Activated naive CD4-positive, alpha-beta T cell treated with anti-CD3 and anti-CD28 coated beads, Interleukin-2, amount 50 U/mL, for 16 hours (primary cell): Measurements from ENCODE around the gene CDH23.
A peak's percentile ranks its signal among the peaks of the same experiment; 100 is the strongest.

Experiments
- DNase-seq: peaks from one replicate; pipeline ENCODE4 v3.0.0-alpha.2; 2020

The CDH23 gene

DNA sequence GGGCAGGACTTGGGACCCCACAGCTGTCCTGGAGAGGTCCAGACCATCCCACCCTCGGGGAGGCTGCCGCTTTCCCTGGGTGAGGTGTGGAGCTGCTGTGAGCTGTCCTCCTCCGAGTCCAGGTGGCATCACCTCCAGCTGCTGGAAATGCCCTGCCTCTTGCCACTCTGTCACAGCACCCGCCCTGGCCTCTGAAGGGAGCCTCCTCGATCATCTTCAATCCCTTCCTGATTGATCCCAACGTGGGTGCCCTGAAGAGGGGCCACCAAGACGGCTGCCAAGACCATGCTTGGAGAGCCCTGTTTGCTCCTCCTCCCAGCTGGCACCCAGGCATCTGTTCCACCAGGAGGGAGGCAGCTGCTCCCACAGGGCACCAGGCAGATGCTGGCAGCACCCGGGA lies 318.3 kb downstream of the CDH23 start:
- no peak for DNase-seq

DNA sequence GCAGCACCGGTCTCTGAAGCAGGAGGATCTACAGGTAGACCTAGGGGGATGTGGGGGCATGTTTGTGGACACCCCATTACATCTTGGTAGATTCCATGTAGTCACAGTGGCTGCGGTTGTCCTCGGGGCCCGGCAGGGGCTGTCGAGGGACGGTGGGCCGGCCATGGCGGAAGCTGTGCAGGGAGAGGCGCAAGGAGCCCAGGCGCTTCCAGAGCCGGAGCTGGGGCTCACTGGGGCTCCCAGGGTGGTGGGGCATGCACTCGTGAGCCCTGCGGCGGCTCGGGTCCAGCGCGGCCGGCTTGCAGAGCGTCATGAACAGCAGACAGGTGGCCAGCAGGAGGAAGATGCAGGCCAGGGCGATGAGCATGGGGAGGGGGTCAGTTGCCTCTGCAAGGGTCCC lies 319.1 kb downstream of the CDH23 start:
- DNase-seq, result no peak

DNA sequence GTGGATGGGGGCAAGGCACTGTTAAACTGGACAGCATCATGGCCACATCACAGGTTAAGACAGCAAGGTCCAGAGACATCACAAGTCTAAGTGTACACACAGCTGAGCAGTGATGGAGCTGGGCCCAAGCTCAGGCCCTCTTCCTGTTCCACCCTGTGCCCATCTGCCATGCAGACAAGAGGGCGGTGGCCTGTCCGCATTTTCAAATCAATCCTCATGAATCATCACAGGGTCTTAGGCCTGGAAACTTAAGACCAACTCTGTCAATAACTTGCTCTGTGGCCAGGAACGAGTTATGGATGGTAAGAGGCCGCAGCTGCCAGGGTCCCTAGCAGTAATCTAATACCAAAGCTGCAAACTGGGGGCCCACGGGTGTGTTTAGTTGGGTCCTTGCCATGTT lies 319.7 kb downstream of the CDH23 start:
- no peak for DNase-seq

DNA sequence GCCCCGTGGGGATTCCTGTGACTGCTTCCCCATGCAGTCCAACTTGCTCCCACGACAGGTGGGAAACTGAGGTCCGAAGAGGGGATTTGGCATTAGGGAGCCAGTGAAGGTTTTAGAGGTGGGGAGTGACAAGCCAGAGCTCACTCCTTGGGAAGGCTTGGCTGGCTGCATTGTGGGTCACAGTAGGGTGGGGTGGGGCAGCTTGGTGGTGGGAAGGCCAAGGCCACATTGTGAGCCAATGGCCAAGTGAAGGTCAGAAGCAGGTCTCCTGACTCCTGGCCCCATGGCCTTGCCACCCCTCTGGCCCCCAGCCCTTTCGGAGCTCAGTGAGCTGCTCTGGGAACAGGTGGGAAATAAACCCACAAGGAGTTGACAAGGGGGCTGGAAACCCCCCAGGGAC lies 320.3 kb downstream of the CDH23 start:
- no peak for DNase-seq

DNA sequence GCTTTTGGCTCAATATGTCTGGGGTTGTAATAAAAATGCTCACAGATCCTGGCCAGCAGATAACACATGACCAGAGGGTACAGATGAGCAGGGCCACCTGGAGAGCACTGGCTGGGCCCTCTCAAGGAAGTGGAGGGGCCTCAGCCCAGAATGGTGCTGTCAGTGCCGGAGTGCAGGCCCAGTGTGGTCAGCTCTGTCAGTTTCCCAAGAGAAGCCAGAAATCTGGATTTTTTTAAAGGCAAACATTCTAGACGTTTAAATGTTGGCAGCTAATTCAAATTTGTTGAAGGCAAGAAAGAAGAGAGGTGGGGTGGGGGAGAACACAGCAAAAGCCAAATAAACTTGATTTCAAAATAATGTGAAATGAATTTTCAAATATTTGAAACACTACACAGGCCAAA lies 320.8 kb downstream of the CDH23 start:
- DNase-seq, result no peak

DNA sequence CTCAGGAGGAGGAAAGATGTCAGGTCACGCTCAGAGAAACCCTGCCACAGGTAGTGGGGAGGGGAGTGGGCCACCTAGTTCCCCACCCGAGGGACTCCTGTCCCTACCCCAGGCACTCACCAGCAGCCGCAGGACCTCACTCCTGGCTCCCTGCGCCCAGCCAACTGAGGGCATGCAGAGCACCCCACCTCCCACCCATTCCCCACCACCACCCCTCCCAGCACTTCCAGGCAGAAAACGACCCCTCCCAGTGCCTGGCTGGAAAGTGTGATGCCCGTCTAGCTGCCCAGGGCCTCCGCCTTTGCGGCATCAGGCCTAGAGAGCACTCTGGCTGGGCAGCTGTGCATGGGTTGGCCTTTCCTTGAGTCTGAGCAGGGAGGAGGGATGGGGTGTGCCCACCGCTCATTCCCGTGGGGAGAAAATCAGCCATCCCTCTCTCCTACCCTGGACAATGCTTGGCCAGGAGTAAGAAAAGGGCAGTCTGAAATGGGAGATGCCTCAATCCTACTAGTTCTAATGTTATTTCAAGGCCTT lies 321.5 kb downstream of the CDH23 start:
- no peak for DNase-seq

DNA sequence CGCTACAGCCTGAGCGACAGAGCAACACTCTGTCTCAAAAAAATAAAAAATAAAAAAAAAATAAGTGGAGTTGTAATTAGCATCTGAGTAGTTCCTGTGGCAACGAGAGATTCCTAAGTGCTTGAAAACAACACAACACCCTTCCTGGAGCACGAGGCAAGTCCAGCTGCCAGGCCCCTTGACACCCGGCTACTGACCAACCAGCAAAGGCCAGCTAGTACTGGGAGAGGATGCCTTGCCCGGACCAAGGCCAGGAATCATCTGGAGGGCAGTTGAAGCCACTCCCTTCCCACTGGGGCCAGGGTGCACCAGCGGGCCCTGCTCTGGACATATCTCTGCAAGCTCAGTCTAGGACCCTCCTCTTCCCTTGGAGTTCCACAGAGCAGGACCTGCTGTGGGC lies 322.3 kb downstream of the CDH23 start:
- no peak for DNase-seq

DNA sequence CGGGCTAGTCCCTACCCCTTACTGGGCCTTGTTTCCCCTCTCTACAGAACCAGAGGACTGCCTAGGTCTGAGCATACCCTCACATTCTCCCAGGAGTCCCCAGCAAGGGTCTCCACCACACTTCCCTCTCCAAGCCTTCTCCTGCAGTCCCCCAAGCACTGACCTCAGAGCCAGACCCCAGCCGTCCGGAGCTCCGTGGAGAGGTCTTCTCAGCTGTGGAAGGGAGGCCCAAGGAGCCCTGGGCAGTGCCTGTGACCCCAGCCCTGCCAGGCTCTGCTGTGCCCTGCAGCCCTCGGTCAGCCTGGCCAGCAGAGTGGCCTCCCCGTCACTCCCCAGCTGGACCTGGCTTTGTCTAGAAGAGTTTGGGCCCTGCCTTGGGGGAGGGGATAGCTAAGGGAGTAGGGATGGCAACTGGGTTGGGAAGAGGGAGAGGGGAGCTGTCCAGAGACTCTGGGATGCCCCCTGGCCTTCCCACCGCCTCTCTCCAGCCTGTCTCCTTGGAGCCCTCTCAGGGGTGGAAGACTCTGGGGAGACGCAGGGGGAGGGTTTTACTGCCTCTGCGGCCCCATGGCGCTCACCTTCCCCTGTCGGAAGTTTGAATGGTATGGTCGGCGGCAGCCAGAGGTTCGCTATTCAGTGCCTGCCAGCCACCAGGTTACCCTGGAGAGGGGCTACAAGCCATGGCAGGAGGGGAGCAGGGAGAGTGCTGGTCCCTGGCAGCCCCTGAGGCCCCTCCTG lies 322.9 kb downstream of the CDH23 start, which contains the start of gene C10orf105:
Gene C10orf105, minus strand, starts transcription at position 315 of the 738 bp plus-strand sequence. CDS start 3,441 bp downstream, outside the sequence.
- no peak for DNase-seq

DNA sequence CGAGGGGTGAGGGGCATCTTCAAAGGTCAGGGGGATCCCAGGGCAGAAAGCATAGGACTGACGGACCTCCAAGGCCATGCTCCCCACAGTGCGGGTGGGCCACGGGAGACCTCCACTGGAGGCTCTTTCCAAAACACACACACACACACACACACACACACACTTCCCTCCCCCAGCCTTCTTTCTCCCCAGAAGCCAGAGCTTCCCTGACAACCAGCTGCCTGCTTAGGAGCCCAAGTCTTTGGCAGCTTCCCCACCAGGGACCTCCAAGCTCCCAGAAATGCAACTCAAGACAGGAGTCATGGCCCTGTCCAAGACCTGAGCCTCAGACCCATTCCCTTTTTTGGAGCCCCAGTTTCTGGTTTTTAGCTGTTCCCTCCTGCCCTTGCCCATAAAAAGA lies 323.6 kb downstream of the CDH23 start:
- DNase-seq, result no peak

DNA sequence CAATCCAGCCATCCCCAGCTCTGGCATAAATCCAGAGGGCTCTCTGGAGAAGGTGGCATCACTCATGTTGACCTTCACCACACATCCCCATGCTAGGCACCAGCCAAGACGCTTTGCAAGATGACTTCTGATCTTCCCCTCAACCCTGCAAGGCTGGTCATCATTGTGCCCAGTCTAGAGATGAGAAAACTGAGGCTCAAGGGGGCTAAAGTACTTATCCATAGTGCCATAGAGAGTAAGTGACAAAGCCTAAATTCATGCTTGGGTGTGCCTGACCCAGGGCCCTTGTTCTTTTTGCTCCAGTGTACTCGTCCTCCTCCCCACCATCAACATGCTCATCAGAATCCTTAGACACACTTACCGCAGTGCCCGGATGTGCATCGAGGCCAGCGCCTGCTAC lies 324.6 kb downstream of the CDH23 start:
- no peak for DNase-seq

DNA sequence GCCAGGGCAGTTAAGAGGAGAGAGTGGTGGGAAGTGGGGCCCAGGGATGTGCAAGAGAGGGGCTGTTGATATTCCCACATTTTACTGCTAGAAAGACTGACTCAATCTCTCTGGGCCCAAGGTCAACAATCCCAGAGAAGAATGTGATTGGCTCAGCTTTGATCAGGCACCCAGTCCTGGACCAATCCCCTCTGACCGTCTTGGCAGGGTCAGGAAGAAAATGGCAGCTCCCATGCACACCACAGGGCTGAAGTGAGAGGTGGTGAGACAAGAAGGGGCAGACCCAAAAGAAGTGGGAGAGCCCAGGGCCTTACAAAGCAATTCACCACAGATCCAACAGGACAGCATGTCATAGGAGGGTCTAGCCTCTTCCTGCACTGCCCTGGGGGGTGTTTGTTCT lies 326.1 kb downstream of the CDH23 start:
- DNase-seq, result no peak

DNA sequence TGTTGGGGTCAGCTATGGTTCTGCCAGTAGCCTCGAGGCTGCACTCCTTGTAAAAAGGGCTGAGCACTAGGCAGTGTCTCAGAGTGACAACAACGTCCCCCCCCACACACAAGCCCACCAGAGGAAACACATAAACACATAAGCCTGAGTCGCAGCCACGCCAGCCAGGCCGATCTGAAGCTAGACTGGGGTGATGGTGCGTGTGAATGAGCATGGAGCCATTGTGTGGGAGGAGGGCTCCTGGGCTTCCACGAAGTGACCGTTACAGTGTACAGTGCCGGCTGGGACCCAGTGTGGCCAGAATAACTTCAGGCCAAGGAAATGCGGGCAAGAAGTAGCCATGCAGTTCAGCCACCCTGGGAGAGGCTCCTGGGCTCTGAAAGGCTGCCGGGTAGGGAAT lies 326.6 kb downstream of the CDH23 start:
- no peak for DNase-seq

DNA sequence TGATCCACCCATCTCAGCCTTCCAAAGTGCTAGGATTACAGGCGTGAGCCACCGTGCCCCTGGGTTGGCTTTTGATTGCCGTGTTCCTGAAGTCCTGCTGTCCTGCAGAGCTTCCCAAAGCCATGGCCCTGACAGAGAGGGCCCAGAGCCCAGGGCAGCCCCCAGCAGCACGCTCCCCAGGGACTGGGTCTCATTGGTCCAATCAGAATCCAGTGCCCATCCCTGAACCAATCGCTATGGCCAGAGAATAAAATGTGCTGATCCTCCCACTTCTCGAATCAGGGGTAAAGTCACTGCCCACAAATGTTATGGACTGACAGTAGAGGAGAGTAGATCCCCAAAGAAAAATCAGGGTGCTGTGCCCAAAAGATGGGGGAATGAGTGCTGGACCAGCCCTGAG lies 327.8 kb downstream of the CDH23 start:
- DNase-seq, result no peak

DNA sequence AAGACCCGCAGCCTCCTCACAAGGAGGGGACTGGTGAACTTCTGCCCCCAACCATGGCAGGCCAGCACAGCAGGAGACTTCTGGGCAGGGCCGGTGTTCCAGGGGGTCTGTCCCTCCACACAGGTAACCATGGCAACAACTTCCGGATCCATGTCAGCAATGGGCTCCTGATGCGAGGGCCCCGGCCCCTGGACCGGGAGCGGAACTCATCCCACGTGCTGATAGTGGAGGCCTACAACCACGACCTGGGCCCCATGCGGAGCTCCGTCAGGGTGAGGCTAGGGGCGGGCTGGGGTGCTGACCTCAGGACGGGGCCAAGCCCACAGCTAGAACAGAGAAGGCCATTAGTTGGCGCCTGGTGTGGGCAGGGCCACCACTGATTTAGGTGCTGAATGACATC lies 328.5 kb downstream of the CDH23 start:
- no peak for DNase-seq

DNA sequence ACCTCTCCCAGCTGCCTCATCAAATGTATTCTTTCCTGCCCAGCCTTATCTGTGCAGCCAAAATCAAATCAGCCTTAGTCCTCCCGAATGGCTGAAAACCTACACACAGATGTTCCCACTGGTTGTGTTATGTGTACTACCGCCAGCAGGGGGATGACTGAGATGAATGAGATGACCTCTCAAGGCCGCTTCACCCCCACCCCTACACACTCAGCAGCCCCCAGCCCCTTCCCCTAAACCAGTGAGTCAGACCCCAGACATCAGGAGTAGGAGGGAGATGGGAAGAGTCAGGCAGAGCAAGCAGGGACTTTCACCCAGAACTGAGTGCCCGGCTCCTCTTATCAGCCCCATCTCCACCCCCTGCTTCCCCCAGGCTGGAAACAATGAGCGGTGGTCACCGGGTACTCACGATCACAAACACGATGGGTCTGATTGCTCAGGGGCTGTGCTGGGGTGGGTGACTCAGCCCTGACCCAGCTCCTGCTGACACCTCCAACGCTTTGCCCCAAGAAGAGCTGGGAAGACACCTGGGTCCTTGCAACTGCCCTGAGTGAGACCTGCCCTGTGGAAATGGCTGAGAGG lies 329.4 kb downstream of the CDH23 start:
- DNase-seq, result peak; percentile 71

DNA sequence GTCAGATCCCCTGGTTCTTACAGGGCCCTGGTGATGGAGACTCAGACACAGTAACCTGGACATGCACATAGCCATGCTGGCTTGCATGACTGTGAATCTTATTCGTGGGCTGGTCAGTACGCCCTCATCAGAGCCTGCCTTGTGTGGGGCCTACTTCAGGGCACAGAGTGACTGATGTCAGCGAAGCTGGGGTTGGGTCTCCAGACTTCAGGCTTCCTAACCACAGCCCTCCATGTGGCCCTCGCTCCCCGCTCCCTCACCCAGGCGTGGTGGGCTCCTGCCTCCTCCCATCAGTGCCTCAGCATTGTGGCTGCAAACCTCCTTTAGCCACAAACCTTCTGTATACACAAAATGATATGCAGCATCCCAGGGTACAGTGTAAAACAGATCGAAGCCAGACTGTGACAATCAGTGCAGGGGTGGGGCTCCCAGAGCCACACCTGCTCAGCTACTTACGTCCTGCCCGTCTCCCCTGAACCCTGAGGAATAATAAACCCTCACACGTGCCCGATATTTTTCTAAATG lies 329.9 kb downstream of the CDH23 start:
- peak; percentile 44 for DNase-seq

DNA sequence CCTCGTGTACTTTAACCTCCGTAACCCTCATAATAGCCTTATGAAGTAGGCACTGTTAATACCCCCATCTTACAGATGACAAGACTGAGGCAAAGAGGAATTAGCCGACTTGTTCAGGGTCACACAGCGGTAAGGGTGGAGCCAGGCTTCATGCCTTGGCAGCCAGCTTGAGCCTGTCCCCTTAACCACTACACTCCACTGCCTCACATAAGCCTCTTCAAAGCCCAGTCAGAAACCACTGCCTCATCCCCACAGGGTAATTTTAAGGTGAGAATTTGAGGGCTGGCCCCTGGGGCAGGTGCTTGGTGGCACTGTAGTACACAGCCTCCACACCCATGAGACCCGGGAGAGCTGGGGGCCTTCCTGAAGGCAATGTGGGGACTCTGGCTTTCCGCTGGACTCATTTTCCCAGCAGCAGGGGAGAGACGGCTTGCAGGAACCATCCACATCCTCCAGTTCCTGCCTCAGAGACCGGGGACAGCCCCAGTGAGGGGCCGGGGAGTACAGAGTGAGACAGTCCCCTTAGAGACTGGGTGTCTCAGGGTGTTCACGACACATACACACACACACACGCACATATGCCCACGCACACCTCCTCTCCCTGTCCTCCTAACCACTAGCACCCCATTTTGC lies 330.5 kb downstream of the CDH23 start:
- DNase-seq, result peak; percentile 67

DNA sequence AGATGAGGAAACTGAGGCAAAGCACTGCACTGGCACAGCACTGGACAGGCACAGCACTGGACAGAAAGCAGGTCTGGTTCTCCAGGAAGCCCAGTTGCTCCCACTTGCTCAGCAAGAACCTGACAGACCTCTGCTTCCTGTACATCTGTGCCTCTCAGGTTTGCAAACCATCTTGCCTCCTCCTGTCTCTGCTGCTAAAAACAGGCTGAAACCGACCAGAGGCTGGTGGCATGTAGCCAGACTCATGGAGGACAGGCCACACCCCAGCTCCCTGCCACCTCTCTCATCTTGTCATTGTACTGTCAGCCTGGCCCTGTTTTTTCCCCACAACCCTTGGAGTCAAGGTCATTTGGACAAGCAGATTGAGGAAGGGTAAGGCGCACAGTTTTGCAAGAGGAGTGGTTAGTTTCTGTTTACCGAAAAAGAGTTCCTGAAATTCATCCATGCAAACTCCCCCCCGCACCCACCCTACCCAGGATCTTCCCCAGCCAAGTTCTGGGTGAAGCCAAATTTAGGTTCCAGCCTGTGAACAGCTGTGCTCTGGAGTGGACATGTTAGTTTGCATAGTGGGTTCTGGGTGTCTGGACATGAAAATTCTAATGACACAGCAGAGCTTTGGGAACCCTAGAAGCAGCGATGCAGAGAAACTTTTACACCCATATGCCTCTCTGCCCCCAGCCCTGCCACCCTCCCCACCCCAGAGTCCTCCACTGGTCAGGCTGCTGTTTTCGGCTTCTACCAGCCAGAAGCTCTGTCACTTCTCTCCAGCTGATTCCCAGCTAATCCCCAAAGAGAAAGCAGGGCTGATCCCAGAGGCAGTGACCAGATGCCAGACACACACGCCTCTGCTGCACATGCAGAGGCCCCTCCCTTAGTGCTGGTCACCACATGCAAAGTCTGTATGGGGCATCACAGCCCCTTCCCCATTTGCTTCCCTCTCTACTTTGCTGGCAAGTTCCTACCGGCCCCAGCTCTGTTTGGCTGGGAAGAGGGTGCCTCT lies 331.3 kb downstream of the CDH23 start:
- DNase-seq, result peak; percentile 57

DNA sequence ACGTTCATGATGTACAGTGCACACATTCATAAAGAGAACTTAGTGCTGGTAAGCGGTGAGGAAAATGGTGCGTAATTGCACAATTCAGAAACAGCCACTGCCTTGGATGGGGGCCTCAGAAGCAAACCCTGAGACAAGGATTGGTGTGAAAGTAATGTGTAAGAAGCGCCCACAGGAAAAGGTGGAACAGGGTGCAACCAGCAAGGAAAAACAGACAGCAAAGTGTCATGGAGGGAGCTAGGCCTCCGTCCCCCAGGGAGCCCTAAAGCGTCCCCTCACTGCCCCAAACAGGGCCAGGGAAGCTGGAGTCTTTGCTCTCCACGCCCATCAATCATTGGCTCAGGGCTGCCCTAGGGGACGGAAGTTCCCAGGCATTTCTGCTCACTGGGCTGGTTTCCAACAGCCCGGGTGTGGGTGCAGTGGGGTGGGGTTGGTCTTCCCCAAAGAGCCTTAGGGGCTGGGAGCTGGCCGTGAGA lies 332.5 kb downstream of the CDH23 start:
- DNase-seq, result no peak

DNA sequence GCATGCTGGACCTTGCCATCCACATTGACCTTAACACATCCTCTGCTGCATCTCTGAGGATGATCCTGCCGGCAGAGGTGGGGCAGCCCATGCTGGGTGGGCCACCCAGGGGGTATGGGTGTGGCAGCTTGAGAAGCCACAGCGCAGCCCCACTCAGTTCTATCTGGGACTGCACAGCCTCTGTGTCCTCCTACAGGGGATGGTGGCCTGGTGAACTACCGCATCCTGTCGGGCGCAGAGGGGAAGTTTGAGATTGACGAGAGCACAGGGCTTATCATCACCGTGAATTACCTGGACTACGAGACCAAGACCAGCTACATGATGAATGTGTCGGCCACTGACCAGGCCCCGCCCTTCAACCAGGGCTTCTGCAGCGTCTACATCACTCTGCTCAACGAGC lies 335.1 kb downstream of the CDH23 start:
- no peak for DNase-seq

DNA sequence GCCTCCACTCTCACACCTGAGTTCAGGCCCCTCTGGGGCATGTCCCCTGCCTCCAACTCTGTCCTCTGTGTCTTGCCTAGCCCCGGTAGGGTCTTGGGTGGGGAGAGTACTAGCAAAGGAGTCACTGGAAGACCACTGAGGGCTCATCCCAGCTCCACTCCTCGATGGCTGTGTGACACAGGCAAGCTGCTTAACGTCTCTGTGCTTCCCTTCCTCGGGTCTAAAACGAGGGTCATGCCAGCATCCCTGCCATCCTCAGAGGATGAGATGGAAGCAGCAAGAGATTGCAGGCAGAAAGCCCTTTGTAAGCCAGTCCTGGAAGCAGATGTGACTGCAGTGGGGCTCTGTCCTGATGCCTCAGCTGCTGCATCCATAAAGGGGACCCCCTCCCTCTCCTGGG lies 338.1 kb downstream of the CDH23 start:
- no peak for DNase-seq
